LoVo (cell line): ENCODE results near the gene CHD9.
"Not testable (repeated sequence)": the region's sequence is repeated elsewhere in the genome, so short reads cannot be mapped to it uniquely, and the experiment has no call there.

ENCODE experiments used
- DNase-seq: peaks from one replicate; pipeline ENCODE4 v3.0.0-alpha.2; 2016; ENCODE audit warnings: low spot score

Gene CHD9, protein sequence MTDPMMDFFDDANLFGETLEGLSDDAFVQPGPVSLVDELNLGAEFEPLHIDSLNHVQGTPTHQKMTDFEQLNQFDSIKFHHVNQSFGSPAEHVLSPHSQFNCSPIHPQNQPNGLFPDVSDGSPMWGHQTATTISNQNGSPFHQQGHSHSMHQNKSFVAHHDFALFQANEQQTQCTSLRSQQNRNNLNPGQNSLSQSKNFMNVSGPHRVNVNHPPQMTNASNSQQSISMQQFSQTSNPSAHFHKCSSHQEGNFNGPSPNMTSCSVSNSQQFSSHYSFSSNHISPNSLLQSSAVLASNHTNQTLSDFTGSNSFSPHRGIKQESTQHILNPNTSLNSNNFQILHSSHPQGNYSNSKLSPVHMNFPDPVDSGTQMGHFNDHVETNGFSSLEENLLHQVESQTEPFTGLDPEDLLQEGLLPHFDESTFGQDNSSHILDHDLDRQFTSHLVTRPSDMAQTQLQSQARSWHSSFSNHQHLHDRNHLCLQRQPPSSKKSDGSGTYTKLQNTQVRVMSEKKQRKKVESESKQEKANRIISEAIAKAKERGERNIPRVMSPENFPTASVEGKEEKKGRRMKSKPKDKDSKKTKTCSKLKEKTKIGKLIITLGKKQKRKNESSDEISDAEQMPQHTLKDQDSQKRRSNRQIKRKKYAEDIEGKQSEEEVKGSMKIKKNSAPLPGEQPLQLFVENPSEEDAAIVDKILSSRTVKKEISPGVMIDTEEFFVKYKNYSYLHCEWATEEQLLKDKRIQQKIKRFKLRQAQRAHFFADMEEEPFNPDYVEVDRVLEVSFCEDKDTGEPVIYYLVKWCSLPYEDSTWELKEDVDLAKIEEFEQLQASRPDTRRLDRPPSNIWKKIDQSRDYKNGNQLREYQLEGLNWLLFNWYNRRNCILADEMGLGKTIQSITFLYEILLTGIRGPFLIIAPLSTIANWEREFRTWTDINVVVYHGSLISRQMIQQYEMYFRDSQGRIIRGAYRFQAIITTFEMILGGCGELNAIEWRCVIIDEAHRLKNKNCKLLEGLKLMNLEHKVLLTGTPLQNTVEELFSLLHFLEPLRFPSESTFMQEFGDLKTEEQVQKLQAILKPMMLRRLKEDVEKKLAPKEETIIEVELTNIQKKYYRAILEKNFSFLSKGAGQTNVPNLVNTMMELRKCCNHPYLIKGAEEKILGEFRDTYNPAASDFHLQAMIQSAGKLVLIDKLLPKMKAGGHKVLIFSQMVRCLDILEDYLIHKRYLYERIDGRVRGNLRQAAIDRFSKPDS (N-terminal part only)

GRCh38 chr16:53054670-53055485 lies at the start of gene CHD9:
Gene CHD9 (plus strand): TSS chr16:53054991. CDS start chr16:53156090, 101,099 bp downstream.
- peak; percentile 92 for DNase-seq

DNA sequence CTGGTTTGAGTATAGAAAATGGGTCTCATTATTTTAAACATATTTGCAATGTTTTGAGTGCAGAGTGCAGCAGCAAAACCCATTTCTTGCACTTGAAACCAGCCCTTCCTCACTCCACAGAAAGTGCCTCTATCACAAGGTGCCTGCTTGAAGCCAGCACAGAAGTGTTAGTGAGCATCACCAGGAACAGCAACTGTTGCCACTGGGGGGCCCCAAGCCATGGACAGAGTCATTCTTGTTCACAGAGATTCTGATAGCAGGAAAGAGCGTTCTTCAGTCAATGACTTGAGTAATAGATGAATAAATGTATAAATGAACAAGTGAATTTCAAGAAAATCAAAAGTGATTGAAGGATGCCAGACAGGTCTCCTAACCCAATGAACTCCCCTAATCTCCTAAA lies 47.7 kb upstream of the CHD9 start:
- no peak for DNase-seq

DNA sequence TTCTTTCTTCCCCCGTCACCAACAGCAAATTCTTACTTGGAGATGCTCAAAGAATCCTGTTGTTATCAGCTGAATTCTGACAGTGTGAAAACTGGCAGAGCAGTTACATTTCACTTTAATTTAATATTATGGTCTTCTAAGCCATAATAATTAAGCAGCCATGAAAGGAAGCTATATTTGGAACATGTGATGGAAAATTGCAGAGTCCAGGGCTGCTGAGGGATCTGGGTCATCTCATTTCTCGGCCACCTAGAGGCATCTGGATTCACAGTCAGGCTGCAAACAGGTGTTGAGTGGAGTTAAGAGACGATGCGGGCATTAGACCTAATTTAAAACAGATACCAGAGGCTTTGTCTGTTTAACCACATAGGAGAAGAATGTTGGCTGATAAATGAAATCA lies 40.5 kb upstream of the CHD9 start:
- DNase-seq, result no peak

- no peak for DNase-seq
These were observed 35.9 kb upstream of the CHD9 start for GRCh38 chr16:53018834-53019416.

- peak; percentile 55 for DNase-seq
These were observed 32.4 kb upstream of the CHD9 start for GRCh38 chr16:53022374-53022773.

GRCh38 chr16:53024045-53024444 lies 30.7 kb upstream of the CHD9 start:
- DNase-seq, result no peak

DNA sequence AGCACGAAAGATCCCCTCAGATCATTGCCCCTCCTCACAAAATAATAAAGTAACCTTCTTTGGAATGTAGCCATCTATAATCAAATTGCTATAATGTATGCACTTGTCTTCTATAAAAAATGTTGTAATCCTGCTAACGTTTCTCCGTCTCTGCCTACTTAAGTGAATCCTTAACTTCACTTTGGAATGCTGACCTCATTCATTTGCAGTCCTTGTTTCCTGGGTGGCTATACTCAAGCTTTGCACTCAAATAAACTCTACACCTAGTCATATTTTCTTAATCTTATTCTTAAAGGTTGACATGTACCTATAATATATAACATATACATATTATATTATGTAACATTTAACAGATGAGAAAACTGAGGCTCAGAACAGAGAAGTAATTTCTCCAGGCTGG lies 24.8 kb upstream of the CHD9 start:
- DNase-seq, result no peak

DNA sequence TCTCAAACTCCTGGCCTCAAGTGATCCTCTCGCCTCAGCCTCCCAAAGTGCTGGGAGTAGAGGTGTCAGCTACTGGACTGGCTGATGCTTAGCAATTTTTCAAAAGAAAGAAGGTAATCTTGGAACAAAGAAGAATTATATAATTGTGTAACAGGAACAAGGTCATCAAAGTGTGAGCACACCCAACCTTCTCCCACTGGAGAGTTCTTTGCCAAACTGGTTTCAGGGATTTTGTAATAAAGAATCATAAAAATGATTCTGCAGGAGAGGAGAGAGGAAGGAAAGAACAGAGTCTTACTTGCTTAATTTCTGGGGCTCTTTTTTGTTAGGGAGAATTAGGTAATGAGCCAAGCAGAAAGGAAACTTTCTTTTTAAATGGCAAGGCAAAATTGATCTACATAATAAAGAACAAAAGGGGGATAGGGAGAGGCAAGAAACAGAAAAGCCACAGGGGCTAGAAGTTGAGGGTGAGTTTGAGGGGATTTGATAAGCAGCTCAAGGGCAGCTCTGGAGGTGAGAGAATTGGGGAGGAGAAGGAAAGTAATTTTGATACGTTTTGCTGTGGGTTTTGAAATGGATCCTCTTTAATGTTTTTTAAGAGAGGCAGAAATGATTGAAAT lies 23.4 kb upstream of the CHD9 start:
- no peak for DNase-seq

DNA sequence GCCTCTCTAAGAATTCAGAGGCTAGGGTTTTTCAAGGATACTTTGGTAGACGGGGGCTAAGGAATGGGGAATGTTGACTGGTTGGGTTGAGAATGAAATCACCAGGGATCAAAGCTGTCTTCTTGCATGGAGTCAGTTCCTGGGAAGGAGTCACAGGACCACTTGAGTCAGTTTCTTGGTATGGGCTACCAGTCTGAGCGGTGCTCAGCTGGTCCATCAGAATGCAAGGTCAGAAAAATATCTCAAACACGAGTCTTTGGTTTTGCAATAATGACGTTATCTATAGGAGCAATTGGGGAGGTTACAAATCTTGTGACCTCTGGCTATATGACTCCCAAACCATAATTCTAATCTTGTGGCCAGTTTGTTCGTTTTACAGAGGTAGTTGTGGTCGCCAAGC lies 20.5 kb upstream of the CHD9 start:
- DNase-seq, result no peak

- DNase-seq, result no peak
These were observed 19.4 kb upstream of the CHD9 start for GRCh38 chr16:53035176-53035942.

GRCh38 chr16:53036066-53036465 lies 18.7 kb upstream of the CHD9 start:
- DNase-seq, result no peak

- DNase-seq, result not testable (repeated sequence)
These were observed 18.1 kb upstream of the CHD9 start for GRCh38 chr16:53036711-53037110.

GRCh38 chr16:53040788-53041187 lies 14.0 kb upstream of the CHD9 start:
- no peak for DNase-seq

- peak; percentile 54 for DNase-seq
These were observed 13.3 kb upstream of the CHD9 start for GRCh38 chr16:53041320-53042051.

DNA sequence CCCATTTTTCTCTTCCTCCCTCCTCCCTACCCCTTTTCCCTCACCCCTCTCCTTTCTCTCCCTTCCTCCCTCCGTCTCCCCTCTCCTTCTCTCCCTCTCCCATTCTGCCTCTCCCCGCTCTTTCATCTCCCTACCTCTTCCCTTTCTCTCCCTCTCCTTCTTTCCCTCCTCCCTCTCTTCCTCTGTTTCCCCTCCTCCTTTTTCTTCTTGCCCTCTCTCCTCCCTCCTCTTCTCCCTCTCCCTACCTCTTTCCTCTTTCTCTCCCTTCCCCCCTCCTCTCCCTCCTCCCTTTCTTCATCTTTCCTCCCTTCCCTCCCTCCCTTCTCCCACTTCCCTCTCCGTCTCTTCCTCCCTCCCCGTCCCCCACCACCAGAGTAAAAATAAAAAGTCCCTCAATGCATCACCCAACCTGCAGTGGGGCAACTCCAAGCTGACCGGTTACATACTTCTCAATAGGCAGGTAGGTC lies 12.5 kb upstream of the CHD9 start:
- DNase-seq, result no peak

- no peak for DNase-seq
These were observed 11.4 kb upstream of the CHD9 start for GRCh38 chr16:53043428-53043831.

DNA sequence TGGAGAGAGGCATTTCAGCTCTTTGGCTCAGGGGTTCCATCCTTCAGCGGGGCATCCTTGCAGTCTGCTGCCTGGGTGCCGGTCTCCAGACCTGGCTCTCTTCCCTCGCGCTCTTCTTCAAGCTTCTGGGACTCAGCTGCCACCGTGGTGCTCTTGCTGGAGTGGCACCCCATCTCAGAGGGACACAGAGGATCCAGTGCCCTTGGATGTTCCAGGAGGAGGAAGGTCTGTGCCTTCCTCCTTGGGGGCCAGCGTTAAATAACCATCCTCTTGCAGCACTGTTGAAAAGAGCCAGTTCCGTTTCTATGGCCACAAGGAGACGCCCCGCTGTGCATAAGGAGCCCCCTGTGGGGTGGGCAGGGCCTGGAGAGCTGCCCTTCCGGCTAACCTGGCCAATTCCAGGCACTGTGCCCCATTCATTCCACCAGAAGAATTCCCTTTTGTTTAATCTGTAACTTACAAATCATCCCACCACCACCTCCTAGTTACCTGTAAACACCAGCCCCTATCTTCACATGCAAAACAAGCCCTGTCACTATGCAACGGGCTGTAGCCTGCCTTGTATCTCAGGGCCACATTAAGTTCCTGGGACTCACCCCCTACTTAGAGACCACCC lies 10.7 kb upstream of the CHD9 start:
- peak; percentile 82 for DNase-seq
